GM19025 (cell line): ENCODE data around the gene RFNG.
A peak's percentile ranks its signal among the peaks of the same experiment; 100 is the strongest.

ENCODE experiments used
- ATAC-seq: cut with Tn5 transposase; IDR thresholded peaks from one replicate; pipeline ENCODE4 v1.9.1; 2021; ENCODE audit warnings: mild to moderate bottlenecking, low read depth, moderate library complexity; ENCODE audit not compliant: unreplicated experiment

Gene RFNG

GRCh38 chr17:82059272-82060000 lies 7.8 kb upstream of the RFNG start:
- no peak for ATAC-seq

GRCh38 chr17:82058855-82059249 lies 7.2 kb upstream of the RFNG start:
- no peak for ATAC-seq

GRCh38 chr17:82058230-82058854 lies 6.7 kb upstream of the RFNG start:
- ATAC-seq = no peak

GRCh38 chr17:82056729-82057621 lies 5.4 kb upstream of the RFNG start:
- no peak for ATAC-seq

GRCh38 chr17:82055965-82056728 lies 4.5 kb upstream of the RFNG start:
- no peak for ATAC-seq

GRCh38 chr17:82055023-82055964 lies 3.7 kb upstream of the RFNG start:
- ATAC-seq = no peak

- ATAC-seq = no peak
Measured at GRCh38 chr17:82054351-82055022, 2.9 kb upstream of the RFNG start.

GRCh38 chr17:82053556-82054263 lies 2.1 kb upstream of the RFNG start:
- ATAC-seq = no peak

GRCh38 chr17:82053130-82053529 lies 1.5 kb upstream of the RFNG start:
- ATAC-seq = no peak

- no peak for ATAC-seq
Measured at GRCh38 chr17:82052638-82053059, 1.0 kb upstream of the RFNG start.

GRCh38 chr17:82050761-82051641 lies 610 bp downstream of the RFNG start:
- peak; percentile 18 for ATAC-seq

GRCh38 chr17:82050152-82050760 lies 1.4 kb downstream of the RFNG start:
- ATAC-seq = no peak

- ATAC-seq = no peak
Measured at GRCh38 chr17:82049521-82049971, 2.1 kb downstream of the RFNG start.

GRCh38 chr17:82049106-82049505 lies 2.5 kb downstream of the RFNG start:
- no peak for ATAC-seq

- ATAC-seq = no peak
Measured at GRCh38 chr17:82048571-82048971, 3.0 kb downstream of the RFNG start.

GRCh38 chr17:82047914-82048570 lies 3.6 kb downstream of the RFNG start:
- ATAC-seq = no peak
